Activated naive CD4-positive, alpha-beta T cell treated with anti-CD3 and anti-CD28 coated beads, Interleukin-2, amount 50 U/mL, for 24 hours (primary cell): Measurements from ENCODE around the gene SLC66A2.

Experiments
- H3K27ac Mint-ChIP-seq: one replicate; pipeline ENCODE4 v1.8.0; 2021; ENCODE audit warnings: mild to moderate bottlenecking, mixed read lengths
- H3K27me3 Mint-ChIP-seq: one replicate; pipeline ENCODE4 v1.8.0; 2021; ENCODE audit warnings: mixed read lengths
- H3K36me3 Mint-ChIP-seq: one replicate; pipeline ENCODE4 v1.8.0; 2021; ENCODE audit warnings: mixed read lengths
- H3K4me1 Mint-ChIP-seq: one replicate; pipeline ENCODE4 v1.8.0; 2021; ENCODE audit warnings: mixed read lengths
- H3K4me3 Mint-ChIP-seq: one replicate; pipeline ENCODE4 v1.8.0; 2021; ENCODE audit warnings: mild to moderate bottlenecking, mixed read lengths
- H3K9me3 Mint-ChIP-seq: one replicate; pipeline ENCODE4 v1.8.0; 2021; ENCODE audit warnings: mixed read lengths

The SLC66A2 gene

GRCh38 chr18:79912994-79913831, 38.2 kb downstream of the SLC66A2 start:
- Mint-ChIP-seq H3K4me3 (no peak overlapping the region), H3K36me3 (peaks cover 11% of the 10 kb centered on the region), H3K4me1 (peaks cover 29% of the 10 kb centered on the region), H3K27ac (no peak overlapping the region), H3K9me3 (no peaks in the 10 kb centered on the region), H3K27me3 (no peaks in the 10 kb centered on the region)

GRCh38 chr18:79912409-79912991, 39.0 kb downstream of the SLC66A2 start:
- H3K36me3 Mint-ChIP-seq: peaks cover 10% of the 10 kb centered on the region
- H3K27ac Mint-ChIP-seq: peak overlapping the region; percentile 23
- no peak overlapping the region for H3K4me3 Mint-ChIP-seq
- H3K27me3 Mint-ChIP-seq: no peaks in the 10 kb centered on the region
- H3K9me3 Mint-ChIP-seq: no peaks in the 10 kb centered on the region
- H3K4me1 Mint-ChIP-seq: peaks cover 29% of the 10 kb centered on the region

- H3K27me3 Mint-ChIP-seq: no peaks in the 10 kb centered on the region
- peaks cover 8% of the 10 kb centered on the region for H3K36me3 Mint-ChIP-seq
- no peaks in the 10 kb centered on the region for H3K9me3 Mint-ChIP-seq
- no peak overlapping the region for H3K27ac Mint-ChIP-seq
- peaks cover 29% of the 10 kb centered on the region for H3K4me1 Mint-ChIP-seq
- H3K4me3 Mint-ChIP-seq: no peak overlapping the region
Measured at GRCh38 chr18:79911344-79912270, 39.8 kb downstream of the SLC66A2 start.

- peaks cover 8% of the 10 kb centered on the region for H3K36me3 Mint-ChIP-seq
- no peaks in the 10 kb centered on the region for H3K9me3 Mint-ChIP-seq
- H3K4me3 Mint-ChIP-seq: no peak overlapping the region
- no peak overlapping the region for H3K27ac Mint-ChIP-seq
- no peaks in the 10 kb centered on the region for H3K27me3 Mint-ChIP-seq
- peaks cover 34% of the 10 kb centered on the region for H3K4me1 Mint-ChIP-seq
Measured at GRCh38 chr18:79910563-79911343, 40.7 kb downstream of the SLC66A2 start.

GRCh38 chr18:79906706-79907105, 44.7 kb downstream of the SLC66A2 start:
- no peaks in the 10 kb centered on the region for H3K27me3 Mint-ChIP-seq
- H3K4me3 Mint-ChIP-seq: no peak overlapping the region
- peaks cover 9% of the 10 kb centered on the region for H3K36me3 Mint-ChIP-seq
- no peaks in the 10 kb centered on the region for H3K9me3 Mint-ChIP-seq
- peaks cover 12% of the 10 kb centered on the region for H3K4me1 Mint-ChIP-seq
- H3K27ac Mint-ChIP-seq: no peak overlapping the region

GRCh38 chr18:79905993-79906392, 45.5 kb downstream of the SLC66A2 start:
- H3K27ac Mint-ChIP-seq: peak overlapping the region; percentile 12
- H3K4me1 Mint-ChIP-seq: peaks cover 12% of the 10 kb centered on the region
- H3K4me3 Mint-ChIP-seq: no peak overlapping the region
- H3K27me3 Mint-ChIP-seq: no peaks in the 10 kb centered on the region
- H3K36me3 Mint-ChIP-seq: peaks cover 9% of the 10 kb centered on the region
- H3K9me3 Mint-ChIP-seq: no peaks in the 10 kb centered on the region

- Mint-ChIP-seq H3K4me1 (peaks cover 7% of the 10 kb centered on the region), H3K9me3 (no peaks in the 10 kb centered on the region), H3K27ac (no peak overlapping the region), H3K4me3 (no peak overlapping the region), H3K27me3 (no peaks in the 10 kb centered on the region), H3K36me3 (peaks cover 9% of the 10 kb centered on the region)
Measured at GRCh38 chr18:79905389-79905911, 46.0 kb downstream of the SLC66A2 start.

- no peak overlapping the region for H3K4me3 Mint-ChIP-seq
- peaks cover 9% of the 10 kb centered on the region for H3K36me3 Mint-ChIP-seq
- no peaks in the 10 kb centered on the region for H3K27me3 Mint-ChIP-seq
- H3K4me1 Mint-ChIP-seq: peaks cover 5% of the 10 kb centered on the region
- H3K27ac Mint-ChIP-seq: no peak overlapping the region
- H3K9me3 Mint-ChIP-seq: no peaks in the 10 kb centered on the region
Measured at GRCh38 chr18:79904357-79905147, 46.9 kb downstream of the SLC66A2 start.

- Mint-ChIP-seq H3K36me3 (peaks cover 9% of the 10 kb centered on the region), H3K9me3 (no peaks in the 10 kb centered on the region), H3K4me1 (peaks cover 5% of the 10 kb centered on the region), H3K27ac (no peak overlapping the region), H3K27me3 (no peaks in the 10 kb centered on the region), H3K4me3 (no peak overlapping the region)
Measured at GRCh38 chr18:79903787-79904356, 47.6 kb downstream of the SLC66A2 start.

- no peak overlapping the region for H3K4me3 Mint-ChIP-seq
- H3K27ac Mint-ChIP-seq: no peak overlapping the region
- H3K27me3 Mint-ChIP-seq: no peaks in the 10 kb centered on the region
- peaks cover 5% of the 10 kb centered on the region for H3K4me1 Mint-ChIP-seq
- no peaks in the 10 kb centered on the region for H3K9me3 Mint-ChIP-seq
- peaks cover 5% of the 10 kb centered on the region for H3K36me3 Mint-ChIP-seq
Measured at GRCh38 chr18:79903071-79903635, 48.3 kb downstream of the SLC66A2 start.

- H3K36me3 Mint-ChIP-seq: peaks cover 6% of the 10 kb centered on the region
- H3K27ac Mint-ChIP-seq: no peak overlapping the region
- H3K9me3 Mint-ChIP-seq: peaks cover 4% of the 10 kb centered on the region
- H3K27me3 Mint-ChIP-seq: no peaks in the 10 kb centered on the region
- no peak overlapping the region for H3K4me3 Mint-ChIP-seq
- H3K4me1 Mint-ChIP-seq: peaks cover 5% of the 10 kb centered on the region
Measured at GRCh38 chr18:79902640-79903039, 48.8 kb downstream of the SLC66A2 start.

GRCh38 chr18:79902075-79902474, 49.4 kb downstream of the SLC66A2 start:
- no peaks in the 10 kb centered on the region for H3K27me3 Mint-ChIP-seq
- peaks cover 5% of the 10 kb centered on the region for H3K4me1 Mint-ChIP-seq
- H3K9me3 Mint-ChIP-seq: peaks cover 9% of the 10 kb centered on the region
- H3K4me3 Mint-ChIP-seq: no peak overlapping the region
- H3K27ac Mint-ChIP-seq: no peak overlapping the region
- H3K36me3 Mint-ChIP-seq: peaks cover 9% of the 10 kb centered on the region

GRCh38 chr18:79901665-79902064, 49.8 kb downstream of the SLC66A2 start:
- H3K4me1 Mint-ChIP-seq: peaks cover 5% of the 10 kb centered on the region
- peaks cover 13% of the 10 kb centered on the region for H3K9me3 Mint-ChIP-seq
- H3K36me3 Mint-ChIP-seq: peaks cover 10% of the 10 kb centered on the region
- peak overlapping the region; percentile 55 for H3K27ac Mint-ChIP-seq
- H3K27me3 Mint-ChIP-seq: no peaks in the 10 kb centered on the region
- no peak overlapping the region for H3K4me3 Mint-ChIP-seq
